Ishikawa (cell line): ENCODE data around the gene ADCY2.

ENCODE experiments used
- EGR1 ChIP-seq: IDR thresholded peaks from 2 replicates; pipeline ENCODE4 v1.6.1; 2012
- EP300 ChIP-seq: IDR thresholded peaks from 2 replicates; pipeline ENCODE4 v1.6.1; 2012; ENCODE audit warnings: borderline replicate concordance
- NFIC ChIP-seq: IDR thresholded peaks from 2 replicates; pipeline ENCODE4 v1.6.1; 2012
- TAF1 ChIP-seq: IDR thresholded peaks from 2 replicates; pipeline ENCODE4 v1.6.1; 2012; ENCODE audit warnings: low read depth, mild to moderate bottlenecking
- TEAD4 ChIP-seq: IDR thresholded peaks from 2 replicates; pipeline ENCODE4 v1.6.1; 2012
- ZBTB7A ChIP-seq: IDR thresholded peaks from 2 replicates; pipeline ENCODE4 v1.6.1; 2012; ENCODE audit warnings: low read depth
- TF ChIP-seq, protein P1 (sequence below): IDR thresholded peaks from 2 replicates; pipeline ENCODE4 v1.6.1; 2012

DNA sequence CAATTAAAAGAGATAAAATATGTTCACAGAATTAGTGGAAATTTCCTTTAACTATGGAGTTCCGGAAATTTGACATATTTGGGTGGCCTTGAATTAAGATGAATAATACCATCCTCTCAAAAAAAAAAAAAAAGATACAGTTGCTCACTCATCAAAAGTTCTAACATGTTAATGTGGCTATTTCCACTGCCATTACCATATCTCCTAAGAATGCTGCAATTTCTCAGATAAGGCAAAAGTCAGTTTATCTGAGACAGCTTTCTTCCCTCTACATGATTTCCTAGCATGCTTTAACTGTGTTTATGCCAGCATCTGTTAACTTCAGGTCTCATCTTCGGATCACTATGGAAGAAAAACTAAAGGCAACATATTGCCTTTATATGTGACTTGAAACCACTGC, 470.3 kb downstream of the ADCY2 start:
- TF ChIP-seq EGR1 = no peak
- TF ChIP-seq TAF1 = no peak
- TF ChIP-seq, protein P1, sequence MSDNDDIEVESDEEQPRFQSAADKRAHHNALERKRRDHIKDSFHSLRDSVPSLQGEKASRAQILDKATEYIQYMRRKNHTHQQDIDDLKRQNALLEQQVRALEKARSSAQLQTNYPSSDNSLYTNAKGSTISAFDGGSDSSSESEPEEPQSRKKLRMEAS = no peak
- no peak for TF ChIP-seq NFIC
- no peak for TF ChIP-seq ZBTB7A
- TF ChIP-seq TEAD4 = no peak
- no peak for TF ChIP-seq EP300
